Cerebellar cortex (tissue), 1 donor: ENCODE results near the gene ZNF692.

Experiments used
- DNase-seq: peaks from one replicate; pipeline ENCODE4 v3.0.0-alpha.2; 2015; ENCODE audit warnings: low spot score

ZNF692 gene

GRCh38 chr1:248881261-248881660 lies 22.4 kb upstream of the ZNF692 start:
- no peak for DNase-seq

GRCh38 chr1:248873993-248874533 lies 15.2 kb upstream of the ZNF692 start:
- DNase-seq = peak; percentile 94

- DNase-seq = peak; percentile 98
Observed at GRCh38 chr1:248873409-248873992, 14.6 kb upstream of the ZNF692 start.

GRCh38 chr1:248872752-248873408 lies 14.0 kb upstream of the ZNF692 start:
- DNase-seq = peak; percentile 83

GRCh38 chr1:248871837-248872401 lies 13.0 kb upstream of the ZNF692 start:
- DNase-seq = no peak

GRCh38 chr1:248862998-248863881 lies 4.4 kb upstream of the ZNF692 start:
- DNase-seq = peak; percentile 93

- DNase-seq = no peak
Observed at GRCh38 chr1:248862695-248862997, 3.8 kb upstream of the ZNF692 start.

GRCh38 chr1:248861616-248862015 lies 2.7 kb upstream of the ZNF692 start:
- DNase-seq = no peak

GRCh38 chr1:248860007-248860406 lies 1.1 kb upstream of the ZNF692 start:
- DNase-seq = no peak

- DNase-seq = no peak
Observed at GRCh38 chr1:248858096-248858890, 592 bp downstream of the ZNF692 start.

GRCh38 chr1:248857749-248858095 lies 1.2 kb downstream of the ZNF692 start:
- DNase-seq = no peak

- no peak for DNase-seq
Observed at GRCh38 chr1:248857201-248857600, 1.7 kb downstream of the ZNF692 start.

GRCh38 chr1:248856176-248856575 lies 2.7 kb downstream of the ZNF692 start:
- no peak for DNase-seq

GRCh38 chr1:248855580-248855979 lies 3.3 kb downstream of the ZNF692 start:
- no peak for DNase-seq

- DNase-seq = no peak
Observed at GRCh38 chr1:248853663-248854375, 5.1 kb downstream of the ZNF692 start.

- DNase-seq = no peak
Observed at GRCh38 chr1:248852481-248853405, 6.1 kb downstream of the ZNF692 start.

- DNase-seq = no peak
Observed at GRCh38 chr1:248851390-248851789, 7.5 kb downstream of the ZNF692 start.

GRCh38 chr1:248850536-248851251 lies 8.2 kb downstream of the ZNF692 start:
- DNase-seq = no peak

- no peak for DNase-seq
Observed at GRCh38 chr1:248850124-248850523, 8.8 kb downstream of the ZNF692 start.
